Measurements from ENCODE around the gene ARHGEF19. TPM values are rescaled to one million over a fixed set of nuclear protein-coding genes. Genes with fewer than 3 reads are reported as not detected.
"Not testable (repeated sequence)": the region's sequence is repeated elsewhere in the genome, so short reads cannot be mapped to it uniquely, and the experiment has no call there.

ARHGEF19 gene
- total RNA-seq, 1 donor from 2014 or later: 15.6 TPM

- Histone ChIP-seq H3K4me1 (peaks cover 51% of the 10 kb centered on the region), H3K27ac (peak overlapping the region; percentile 49)
These were observed 39.4 kb downstream of the ARHGEF19 start for GRCh38 chr1:16172964-16173446.

GRCh38 chr1:16172218-16172830 is 40.1 kb downstream of the ARHGEF19 start:
- TF ChIP-seq, protein P1, sequence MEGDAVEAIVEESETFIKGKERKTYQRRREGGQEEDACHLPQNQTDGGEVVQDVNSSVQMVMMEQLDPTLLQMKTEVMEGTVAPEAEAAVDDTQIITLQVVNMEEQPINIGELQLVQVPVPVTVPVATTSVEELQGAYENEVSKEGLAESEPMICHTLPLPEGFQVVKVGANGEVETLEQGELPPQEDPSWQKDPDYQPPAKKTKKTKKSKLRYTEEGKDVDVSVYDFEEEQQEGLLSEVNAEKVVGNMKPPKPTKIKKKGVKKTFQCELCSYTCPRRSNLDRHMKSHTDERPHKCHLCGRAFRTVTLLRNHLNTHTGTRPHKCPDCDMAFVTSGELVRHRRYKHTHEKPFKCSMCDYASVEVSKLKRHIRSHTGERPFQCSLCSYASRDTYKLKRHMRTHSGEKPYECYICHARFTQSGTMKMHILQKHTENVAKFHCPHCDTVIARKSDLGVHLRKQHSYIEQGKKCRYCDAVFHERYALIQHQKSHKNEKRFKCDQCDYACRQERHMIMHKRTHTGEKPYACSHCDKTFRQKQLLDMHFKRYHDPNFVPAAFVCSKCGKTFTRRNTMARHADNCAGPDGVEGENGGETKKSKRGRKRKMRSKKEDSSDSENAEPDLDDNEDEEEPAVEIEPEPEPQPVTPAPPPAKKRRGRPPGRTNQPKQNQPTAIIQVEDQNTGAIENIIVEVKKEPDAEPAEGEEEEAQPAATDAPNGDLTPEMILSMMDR (IDR thresholded peaks at IDR 0.05): no peak
- no peak for ATAC-seq
- intact Hi-C loops (cut with DNase I): no loop called here
- no peaks in the 10 kb centered on the region for H3K36me3 ChIP-seq
- no peaks in the 10 kb centered on the region for H3K27me3 ChIP-seq (ENCODE audit: low read depth)
- H3K4me1 ChIP-seq: peaks cover 54% of the 10 kb centered on the region
- H3K4me3 ChIP-seq: no peak overlapping the region
- no peak overlapping the region for H3K27ac ChIP-seq
- no peaks in the 10 kb centered on the region for H3K9me3 ChIP-seq
- DNase-seq: no peak

More at GRCh38 chr1:16172964-16173446, 39.4 kb downstream of the ARHGEF19 start:
- TF ChIP-seq, protein P1 (IDR thresholded peaks at IDR 0.05): no peak
- Histone ChIP-seq H3K36me3 (no peaks in the 10 kb centered on the region), H3K9me3 (no peaks in the 10 kb centered on the region), H3K27me3 (ENCODE audit: low read depth) (no peaks in the 10 kb centered on the region), H3K4me3 (no peak overlapping the region)
- intact Hi-C loops (cut with DNase I): no loop called here
- no peak for DNase-seq
- peak; percentile 50 to 53 for ATAC-seq

- no peaks in the 10 kb centered on the region for H3K9me3 ChIP-seq
- no peaks in the 10 kb centered on the region for H3K36me3 ChIP-seq
- TF ChIP-seq, protein P1 (IDR thresholded peaks at IDR 0.05): no peak
- H3K27me3 ChIP-seq (ENCODE audit: low read depth): no peaks in the 10 kb centered on the region
- H3K27ac ChIP-seq: no peak overlapping the region
- intact Hi-C loops (cut with DNase I): no loop called here
- ATAC-seq (no peak), DNase-seq (no peak)
- peaks cover 49% of the 10 kb centered on the region for H3K4me1 ChIP-seq
- H3K4me3 ChIP-seq: no peak overlapping the region
These were observed 40.9 kb downstream of the ARHGEF19 start for GRCh38 chr1:16171314-16172151.

- no peaks in the 10 kb centered on the region for H3K27me3 ChIP-seq (ENCODE audit: low read depth)
- H3K36me3 ChIP-seq: no peaks in the 10 kb centered on the region
- DNase-seq (no peak), ATAC-seq (no peak)
- no peak overlapping the region for H3K27ac ChIP-seq
- intact Hi-C loops (cut with DNase I): no loop called here
- H3K9me3 ChIP-seq: no peaks in the 10 kb centered on the region
- TF ChIP-seq, protein P1 (IDR thresholded peaks at IDR 0.05): no peak
- no peak overlapping the region for H3K4me3 ChIP-seq
- H3K4me1 ChIP-seq: peaks cover 36% of the 10 kb centered on the region
These were observed 42.2 kb downstream of the ARHGEF19 start for GRCh38 chr1:16170283-16170673.

DNA sequence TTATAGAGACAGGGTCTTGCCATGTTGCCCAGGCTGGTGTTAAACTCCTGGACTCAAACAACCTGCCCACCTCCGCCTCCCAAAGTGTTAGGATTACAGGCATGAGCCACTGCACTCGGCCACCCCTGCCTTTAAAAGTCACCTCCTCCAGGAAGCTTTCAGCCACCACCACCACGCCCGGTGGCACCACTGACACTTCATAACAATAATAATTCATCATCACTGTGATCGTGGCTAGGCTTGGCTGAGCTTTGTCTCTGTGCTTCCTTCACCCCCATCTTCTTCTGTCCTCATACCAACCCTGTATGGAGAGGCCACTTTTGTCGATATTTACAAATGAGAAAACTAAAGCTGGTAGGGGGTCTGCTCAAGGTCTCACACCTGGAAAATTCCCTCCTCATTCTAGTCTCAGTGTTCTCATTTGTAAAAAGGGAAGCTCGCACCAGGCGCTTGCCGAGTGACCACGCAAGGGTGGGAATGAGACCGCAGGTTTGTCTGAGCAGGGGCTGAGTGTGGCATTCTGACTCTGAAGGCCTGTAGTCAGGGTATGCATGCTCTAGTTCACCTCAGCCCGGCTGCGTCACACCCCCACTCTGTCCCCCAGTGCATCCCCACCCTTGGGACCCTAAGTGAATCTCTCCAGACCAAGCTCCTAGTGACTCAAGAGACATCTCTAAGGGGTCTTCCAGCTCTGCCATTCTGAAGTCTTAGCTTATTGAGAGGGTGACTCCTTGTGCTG is 43.7 kb downstream of the ARHGEF19 start:
- intact Hi-C loops (cut with DNase I): no loop called here
- TF ChIP-seq, protein P1 (IDR thresholded peaks at IDR 0.05): no peak
- Histone ChIP-seq H3K4me3 (no peak overlapping the region), H3K36me3 (no peaks in the 10 kb centered on the region), H3K9me3 (no peaks in the 10 kb centered on the region), H3K27ac (no peak overlapping the region), H3K4me1 (peaks cover 31% of the 10 kb centered on the region), H3K27me3 (ENCODE audit: low read depth) (no peaks in the 10 kb centered on the region)
- ATAC-seq: no peak
- no peak for DNase-seq

- DNase-seq; H3K27me3 ChIP-seq (ENCODE audit: low read depth); H3K9me3 ChIP-seq; H3K27ac ChIP-seq; H3K36me3 ChIP-seq; intact Hi-C loops (cut with DNase I); ATAC-seq: not testable (repeated sequence)
- peaks cover 24% of the 10 kb centered on the region for H3K4me1 ChIP-seq
- peak overlapping the region; percentile 51 for H3K4me3 ChIP-seq
These were observed 44.3 kb downstream of the ARHGEF19 start for GRCh38 chr1:16168144-16168495.

All from lower lobe of right lung (tissue), 2 donors.